SK-N-SH treated with all-trans-retinoic acid at 6 μM for 48 hours (cell line): Measurements from ENCODE around the gene LGMN.

Experiments
- ATAC-seq: fragments of 200-7000 bp; cut with Tn5 transposase; 3 replicates; pipeline ENCODE4 v1.9.1; 2020; ENCODE audit warnings: mild to moderate bottlenecking, moderate library complexity
- ARNTL ChIP-seq: fragments of 450-650 bp; formaldehyde crosslinking; IDR thresholded peaks from 2 replicates; pipeline ENCODE4 v1.5.0; 2020; ENCODE audit warnings: low read depth, mild to moderate bottlenecking, moderate library complexity, borderline replicate concordance
- BACH2 ChIP-seq: fragments of 250-450 bp; sonication (Bioruptor Pico); IDR thresholded peaks from 2 replicates; pipeline ENCODE4 v1.9.0; 2021; ENCODE audit warnings: mild to moderate bottlenecking, borderline replicate concordance
- CSDC2 ChIP-seq: fragments of 250-450 bp; sonication (Bioruptor Pico); IDR thresholded peaks from 2 replicates; pipeline ENCODE4 v1.5.0; 2020; ENCODE audit warnings: mild to moderate bottlenecking, moderate library complexity
- CSRNP3 ChIP-seq: fragments of 250-450 bp; sonication (Bioruptor Pico); IDR thresholded peaks from 2 replicates; pipeline ENCODE4 v1.5.1; 2021; ENCODE audit warnings: mild to moderate bottlenecking, moderate library complexity
- ESRRG ChIP-seq: fragments of 250-450 bp; sonication (Bioruptor Pico); IDR thresholded peaks from 2 replicates; pipeline ENCODE4 v1.6.1; 2021; ENCODE audit warnings: mild to moderate bottlenecking
- GLIS3 ChIP-seq: fragments of 250-450 bp; sonication (Bioruptor Pico); IDR thresholded peaks from 2 replicates; pipeline ENCODE4 v1.5.0; 2020; ENCODE audit warnings: mild to moderate bottlenecking, moderate library complexity
- ISL1 ChIP-seq: fragments of 250-450 bp; sonication (Bioruptor Pico); IDR thresholded peaks from 2 replicates; pipeline ENCODE4 v2.1.2; 2022; ENCODE audit warnings: mild to moderate bottlenecking, moderate library complexity
- OSR1 ChIP-seq: fragments of 250-450 bp; sonication (Bioruptor Pico); IDR thresholded peaks from 2 replicates; pipeline ENCODE4 v1.8.0; 2022; ENCODE audit warnings: moderate library complexity, mild to moderate bottlenecking, inconsistent platforms
- PPARA ChIP-seq: fragments of 250-450 bp; sonication (Bioruptor Pico); IDR thresholded peaks from 2 replicates; pipeline ENCODE4 v1.5.0; 2020; ENCODE audit warnings: mild to moderate bottlenecking, borderline replicate concordance
- SNAI2 ChIP-seq: fragments of 250-450 bp; sonication (Bioruptor Pico); IDR thresholded peaks from 2 replicates; pipeline ENCODE4 v1.5.0; 2020; ENCODE audit warnings: mild to moderate bottlenecking, moderate library complexity
- TCF4 ChIP-seq: fragments of 250-450 bp; sonication (Bioruptor Pico); IDR thresholded peaks from 2 replicates; pipeline ENCODE4 v1.8.0; 2021; ENCODE audit warnings: mild to moderate bottlenecking, moderate library complexity, borderline replicate concordance
- TOX ChIP-seq: fragments of 250-450 bp; sonication (Bioruptor Pico); IDR thresholded peaks from 2 replicates; pipeline ENCODE4 v1.8.0; 2021; ENCODE audit warnings: mild to moderate bottlenecking, moderate library complexity, borderline replicate concordance
- ZC3H10 ChIP-seq: fragments of 250-450 bp; sonication (Bioruptor Pico); IDR thresholded peaks from 2 replicates; pipeline ENCODE4 v1.5.1; 2021; ENCODE audit warnings: mild to moderate bottlenecking, moderate library complexity
- ZFP3 ChIP-seq: fragments of 250-450 bp; sonication (Bioruptor Pico); IDR thresholded peaks from 2 replicates; pipeline ENCODE4 v1.5.0; 2020; ENCODE audit warnings: mild to moderate bottlenecking, moderate library complexity
- ZNF70 ChIP-seq: fragments of 450-650 bp; formaldehyde crosslinking; IDR thresholded peaks from 2 replicates; pipeline ENCODE4 v1.5.0; 2020; ENCODE audit warnings: mild to moderate bottlenecking, moderate library complexity
- ZNF8 ChIP-seq: fragments of 450-650 bp; formaldehyde crosslinking; IDR thresholded peaks from 2 replicates; pipeline ENCODE4 v1.5.0; 2020; ENCODE audit warnings: mild to moderate bottlenecking, moderate library complexity
- TF ChIP-seq, protein P1 (sequence below): fragments of 250-450 bp; sonication (Bioruptor Pico); IDR thresholded peaks from 2 replicates; pipeline ENCODE4 v1.5.0; 2020; ENCODE audit warnings: mild to moderate bottlenecking, moderate library complexity
- TF ChIP-seq, protein P2 (sequence below): fragments of 250-450 bp; sonication (Bioruptor Pico); IDR thresholded peaks from 2 replicates; pipeline ENCODE4 v1.8.0; 2021; ENCODE audit warnings: low read depth, mild to moderate bottlenecking, moderate library complexity, borderline replicate concordance
- TF ChIP-seq, protein P3 (sequence below): fragments of 250-450 bp; sonication (Bioruptor Pico); IDR thresholded peaks from 2 replicates; pipeline ENCODE4 v1.5.1; 2020; ENCODE audit warnings: low read depth, mild to moderate bottlenecking, moderate library complexity

Gene LGMN

DNA sequence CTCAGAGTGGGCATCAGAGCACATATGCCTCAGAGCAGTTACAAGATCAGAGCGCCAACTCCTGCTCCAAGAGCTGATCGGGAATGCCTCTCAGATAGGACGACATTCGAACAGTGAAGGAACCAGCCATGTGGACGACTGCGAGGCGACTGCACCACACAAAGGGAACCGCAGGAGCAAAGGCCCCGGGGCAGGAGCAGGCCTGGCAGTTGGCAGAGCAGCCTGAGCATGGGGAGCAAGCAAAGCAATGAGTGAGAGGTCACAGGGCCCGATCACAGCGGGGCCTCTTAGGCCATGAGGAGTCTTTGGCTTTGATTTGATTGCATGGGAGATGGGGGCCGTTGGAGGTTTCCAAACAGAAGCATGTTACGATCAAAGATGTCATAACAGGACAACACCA, 90.3 kb downstream of the LGMN start (continued):
- TF ChIP-seq, protein P1, sequence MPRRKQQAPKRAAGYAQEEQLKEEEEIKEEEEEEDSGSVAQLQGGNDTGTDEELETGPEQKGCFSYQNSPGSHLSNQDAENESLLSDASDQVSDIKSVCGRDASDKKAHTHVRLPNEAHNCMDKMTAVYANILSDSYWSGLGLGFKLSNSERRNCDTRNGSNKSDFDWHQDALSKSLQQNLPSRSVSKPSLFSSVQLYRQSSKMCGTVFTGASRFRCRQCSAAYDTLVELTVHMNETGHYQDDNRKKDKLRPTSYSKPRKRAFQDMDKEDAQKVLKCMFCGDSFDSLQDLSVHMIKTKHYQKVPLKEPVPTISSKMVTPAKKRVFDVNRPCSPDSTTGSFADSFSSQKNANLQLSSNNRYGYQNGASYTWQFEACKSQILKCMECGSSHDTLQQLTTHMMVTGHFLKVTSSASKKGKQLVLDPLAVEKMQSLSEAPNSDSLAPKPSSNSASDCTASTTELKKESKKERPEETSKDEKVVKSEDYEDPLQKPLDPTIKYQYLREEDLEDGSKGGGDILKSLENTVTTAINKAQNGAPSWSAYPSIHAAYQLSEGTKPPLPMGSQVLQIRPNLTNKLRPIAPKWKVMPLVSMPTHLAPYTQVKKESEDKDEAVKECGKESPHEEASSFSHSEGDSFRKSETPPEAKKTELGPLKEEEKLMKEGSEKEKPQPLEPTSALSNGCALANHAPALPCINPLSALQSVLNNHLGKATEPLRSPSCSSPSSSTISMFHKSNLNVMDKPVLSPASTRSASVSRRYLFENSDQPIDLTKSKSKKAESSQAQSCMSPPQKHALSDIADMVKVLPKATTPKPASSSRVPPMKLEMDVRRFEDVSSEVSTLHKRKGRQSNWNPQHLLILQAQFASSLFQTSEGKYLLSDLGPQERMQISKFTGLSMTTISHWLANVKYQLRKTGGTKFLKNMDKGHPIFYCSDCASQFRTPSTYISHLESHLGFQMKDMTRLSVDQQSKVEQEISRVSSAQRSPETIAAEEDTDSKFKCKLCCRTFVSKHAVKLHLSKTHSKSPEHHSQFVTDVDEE (CRISPR knock-in tag), result no peak
- no peak for TF ChIP-seq ISL1 (CRISPR knock-in tag)
- no peak for TF ChIP-seq OSR1
- no peak for TF ChIP-seq ZFP3 (CRISPR knock-in tag)
- TF ChIP-seq, protein P2, sequence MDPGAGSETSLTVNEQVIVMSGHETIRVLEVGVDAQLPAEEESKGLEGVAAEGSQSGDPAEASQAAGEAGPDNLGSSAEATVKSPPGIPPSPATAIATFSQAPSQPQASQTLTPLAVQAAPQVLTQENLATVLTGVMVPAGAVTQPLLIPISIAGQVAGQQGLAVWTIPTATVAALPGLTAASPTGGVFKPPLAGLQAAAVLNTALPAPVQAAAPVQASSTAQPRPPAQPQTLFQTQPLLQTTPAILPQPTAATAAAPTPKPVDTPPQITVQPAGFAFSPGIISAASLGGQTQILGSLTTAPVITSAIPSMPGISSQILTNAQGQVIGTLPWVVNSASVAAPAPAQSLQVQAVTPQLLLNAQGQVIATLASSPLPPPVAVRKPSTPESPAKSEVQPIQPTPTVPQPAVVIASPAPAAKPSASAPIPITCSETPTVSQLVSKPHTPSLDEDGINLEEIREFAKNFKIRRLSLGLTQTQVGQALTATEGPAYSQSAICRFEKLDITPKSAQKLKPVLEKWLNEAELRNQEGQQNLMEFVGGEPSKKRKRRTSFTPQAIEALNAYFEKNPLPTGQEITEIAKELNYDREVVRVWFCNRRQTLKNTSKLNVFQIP, result no peak
- TF ChIP-seq ZC3H10 (CRISPR knock-in tag), result no peak
- TF ChIP-seq PPARA (CRISPR knock-in tag), result no peak
- no peak for TF ChIP-seq TCF4

DNA sequence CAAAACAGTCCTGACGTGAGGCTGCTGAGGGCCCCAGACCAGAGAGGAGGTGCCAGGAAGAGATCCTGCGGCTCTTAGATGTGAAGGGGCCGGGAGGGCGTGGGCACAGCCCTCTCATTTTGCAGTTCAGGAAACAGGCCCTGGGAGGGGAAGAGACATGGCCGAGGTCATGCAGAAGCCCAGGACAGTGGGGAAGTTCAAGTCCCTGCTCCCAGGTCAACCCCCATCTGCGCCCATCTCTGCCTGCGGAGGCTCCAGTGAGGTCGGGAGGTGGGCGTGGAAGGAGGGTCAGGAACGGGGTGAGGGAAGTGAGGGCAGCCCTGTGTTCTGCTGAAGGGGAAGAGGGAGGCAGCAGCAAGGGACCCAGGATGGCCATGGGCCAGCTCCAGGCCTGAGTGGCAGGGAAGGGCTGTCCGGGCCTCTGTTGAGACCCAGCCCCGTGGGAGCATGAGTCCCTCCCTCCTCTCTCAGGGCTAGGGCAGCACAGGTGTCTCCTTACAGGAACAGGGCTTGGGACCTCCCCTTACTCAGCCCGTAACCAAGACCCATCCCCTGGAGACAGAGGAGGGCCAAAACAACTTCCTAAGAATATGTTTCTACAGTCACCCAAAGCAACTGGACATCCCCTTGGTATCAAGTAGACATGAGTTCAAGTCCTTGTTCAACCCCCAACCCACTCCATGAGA, 90.8 kb downstream of the LGMN start:
- TF ChIP-seq TOX (CRISPR knock-in tag) (no peak), CSRNP3 (CRISPR knock-in tag) (no peak), PPARA (CRISPR knock-in tag) (no peak), ZNF70 (CRISPR knock-in tag) (no peak), ISL1 (CRISPR knock-in tag) (no peak), ZFP3 (CRISPR knock-in tag) (no peak), BACH2 (CRISPR knock-in tag) (no peak), SNAI2 (CRISPR knock-in tag) (no peak), ZNF8 (CRISPR knock-in tag) (no peak)
- TF ChIP-seq, protein P3, sequence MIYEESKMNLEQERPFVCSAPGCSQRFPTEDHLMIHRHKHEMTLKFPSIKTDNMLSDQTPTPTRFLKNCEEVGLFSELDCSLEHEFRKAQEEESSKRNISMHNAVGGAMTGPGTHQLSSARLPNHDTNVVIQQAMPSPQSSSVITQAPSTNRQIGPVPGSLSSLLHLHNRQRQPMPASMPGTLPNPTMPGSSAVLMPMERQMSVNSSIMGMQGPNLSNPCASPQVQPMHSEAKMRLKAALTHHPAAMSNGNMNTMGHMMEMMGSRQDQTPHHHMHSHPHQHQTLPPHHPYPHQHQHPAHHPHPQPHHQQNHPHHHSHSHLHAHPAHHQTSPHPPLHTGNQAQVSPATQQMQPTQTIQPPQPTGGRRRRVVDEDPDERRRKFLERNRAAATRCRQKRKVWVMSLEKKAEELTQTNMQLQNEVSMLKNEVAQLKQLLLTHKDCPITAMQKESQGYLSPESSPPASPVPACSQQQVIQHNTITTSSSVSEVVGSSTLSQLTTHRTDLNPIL, result no peak
- ATAC-seq, result no peak

DNA sequence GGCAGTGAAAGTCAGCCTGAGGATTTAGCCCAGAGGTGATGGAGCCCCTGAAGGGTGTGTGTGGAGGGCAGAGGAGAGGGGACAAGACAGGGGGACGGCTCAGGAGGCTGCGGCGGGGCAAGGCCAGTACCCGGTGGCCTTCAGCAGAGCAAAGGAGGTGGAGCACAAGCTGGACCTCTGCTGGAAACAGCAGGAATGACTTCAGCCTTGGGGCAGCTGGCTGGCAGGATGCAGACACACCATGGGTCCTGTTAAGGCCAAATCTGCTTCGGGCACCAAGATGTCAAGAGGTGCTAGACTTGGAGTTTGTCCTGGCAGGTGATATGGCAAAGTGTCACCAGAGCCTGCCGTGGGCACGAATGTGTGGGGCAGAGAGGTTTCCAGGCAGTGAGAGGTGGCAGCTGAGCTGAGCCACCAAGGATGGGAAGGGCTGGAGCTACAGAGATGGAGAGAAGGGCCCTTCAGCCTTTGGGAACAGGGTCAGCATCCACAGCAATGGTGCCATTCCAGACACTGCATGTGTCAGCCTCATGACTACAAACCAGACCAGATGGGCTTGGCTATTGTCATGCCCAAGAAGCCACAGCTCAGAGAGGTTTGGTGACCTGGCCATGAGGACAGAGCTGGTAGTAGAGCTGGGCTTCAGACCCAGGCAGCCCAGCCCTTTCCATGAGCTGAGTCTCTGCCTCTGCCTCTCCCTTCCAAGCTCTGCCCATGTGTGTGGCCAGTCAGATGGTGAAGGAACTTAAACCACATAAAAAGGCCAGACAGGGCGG, 91.9 kb downstream of the LGMN start:
- no peak for TF ChIP-seq ZNF70 (CRISPR knock-in tag)
- TF ChIP-seq TCF4, result no peak
- TF ChIP-seq ISL1 (CRISPR knock-in tag), result no peak
- TF ChIP-seq ESRRG (CRISPR knock-in tag), result no peak
- no peak for TF ChIP-seq PPARA (CRISPR knock-in tag)
- ATAC-seq, result peak; percentile 53

- TF ChIP-seq CSDC2, result no peak
- TF ChIP-seq OSR1, result no peak
- TF ChIP-seq, protein P2, result no peak
- TF ChIP-seq SNAI2 (CRISPR knock-in tag), result no peak
- TF ChIP-seq PPARA (CRISPR knock-in tag), result no peak
- TF ChIP-seq GLIS3 (CRISPR knock-in tag), result no peak
- TF ChIP-seq ARNTL, result no peak
- no peak for TF ChIP-seq TCF4
- no peak for TF ChIP-seq TOX (CRISPR knock-in tag)
- peak; percentile 42 for ATAC-seq
Measured at GRCh38 chr14:92655419-92656201, 92.8 kb downstream of the LGMN start.
